NCI-H446 treated with DMSO at 0.1 percent for 48 hours (cell line): ENCODE data around the gene SLC45A1.
A peak's percentile ranks its signal among the peaks of the same experiment; 100 is the strongest.

Experiments
- DNase-seq: peaks from one replicate; lab custom pipeline; 2025; lab: John Stamatoyannopoulos, UW

The SLC45A1 gene

GRCh38 chr1:8311068-8311718 lies 6.7 kb upstream of the SLC45A1 start:
- DNase-seq = no peak

- DNase-seq = no peak
Observed at GRCh38 chr1:8312235-8313218, 5.4 kb upstream of the SLC45A1 start.

DNA sequence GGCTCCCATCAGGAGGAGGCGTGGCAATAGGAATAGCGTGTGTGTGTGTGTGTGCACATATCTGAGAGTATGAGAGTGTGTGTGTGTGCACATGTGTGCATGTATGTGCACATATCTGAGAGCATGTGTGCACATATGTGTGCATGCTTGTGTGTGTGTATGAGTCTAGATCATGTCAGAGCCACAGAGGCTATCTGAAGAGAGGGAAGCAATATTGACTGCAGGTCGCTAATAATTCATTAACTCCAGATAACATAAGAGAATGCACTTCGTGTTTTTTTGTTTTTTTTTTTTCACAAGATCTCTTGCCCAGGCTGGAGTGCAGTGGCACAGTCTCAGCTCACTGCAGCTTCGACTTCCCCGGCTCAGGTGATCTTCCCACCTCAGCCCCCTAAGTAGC lies 4.7 kb upstream of the SLC45A1 start:
- DNase-seq = no peak

- peak; percentile 34 for DNase-seq
Observed at GRCh38 chr1:8314346-8315280, 3.3 kb upstream of the SLC45A1 start.

GRCh38 chr1:8315573-8316475 lies 2.1 kb upstream of the SLC45A1 start:
- DNase-seq = no peak

DNA sequence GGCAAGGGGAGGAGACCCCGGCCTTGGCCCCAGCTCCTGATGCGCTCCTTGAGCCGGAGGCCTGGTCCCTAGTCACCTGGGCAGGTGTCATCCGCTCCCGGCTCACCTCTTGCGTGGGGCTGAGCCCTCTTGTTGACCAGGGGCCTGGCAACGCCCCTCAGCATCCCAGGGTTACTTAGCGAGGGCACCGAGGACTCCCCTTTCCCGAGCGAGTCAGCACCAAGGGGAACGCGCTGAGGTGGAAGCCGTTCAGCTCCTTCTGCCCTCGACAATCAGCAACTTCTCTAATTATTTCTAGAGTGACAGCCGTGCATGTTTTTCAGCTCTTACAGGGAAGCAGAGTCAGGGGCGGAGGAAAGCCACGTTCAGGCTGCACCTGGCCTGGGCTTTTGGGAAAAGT lies 522 bp downstream of the SLC45A1 start:
- DNase-seq = no peak

DNA sequence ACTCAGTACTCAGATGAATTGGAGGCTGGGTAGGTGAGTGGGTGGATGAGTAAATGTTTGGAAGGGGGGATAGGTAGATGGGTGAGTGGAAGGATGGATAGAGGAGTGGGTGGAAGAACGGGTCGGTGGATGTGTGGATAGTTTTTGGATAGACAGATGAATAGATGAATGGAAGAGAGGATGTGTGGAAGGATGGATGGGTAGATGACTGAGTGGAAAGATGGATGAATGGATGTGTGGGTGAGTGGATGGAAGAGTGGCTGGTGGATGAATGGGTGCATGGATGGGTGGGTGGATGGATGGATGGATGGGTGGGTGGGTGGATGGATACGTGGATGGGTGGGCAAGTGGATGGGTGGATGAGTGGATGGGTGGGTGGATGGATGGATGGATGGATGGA lies 3.7 kb downstream of the SLC45A1 start:
- no peak for DNase-seq

DNA sequence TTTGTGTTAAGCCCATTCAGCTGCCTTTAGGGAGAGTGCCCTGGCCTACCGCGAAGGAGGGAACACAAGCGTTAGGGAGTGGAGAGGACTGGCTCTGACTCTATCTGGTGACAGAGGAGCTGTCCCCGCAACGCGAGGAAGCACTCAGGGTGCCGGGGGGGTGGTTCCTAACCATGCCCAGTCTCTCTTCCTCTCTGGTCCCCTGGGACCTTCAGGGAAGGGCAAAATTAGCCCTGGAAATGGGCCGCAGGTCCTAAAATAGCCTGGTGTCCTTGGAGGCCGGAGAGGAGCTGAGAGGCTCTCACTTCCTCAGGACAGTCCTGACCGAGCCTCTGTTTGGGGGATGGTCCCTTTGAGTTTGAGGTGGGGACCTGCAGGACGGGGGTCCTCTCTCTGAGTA lies 5.8 kb downstream of the SLC45A1 start:
- DNase-seq = no peak

DNA sequence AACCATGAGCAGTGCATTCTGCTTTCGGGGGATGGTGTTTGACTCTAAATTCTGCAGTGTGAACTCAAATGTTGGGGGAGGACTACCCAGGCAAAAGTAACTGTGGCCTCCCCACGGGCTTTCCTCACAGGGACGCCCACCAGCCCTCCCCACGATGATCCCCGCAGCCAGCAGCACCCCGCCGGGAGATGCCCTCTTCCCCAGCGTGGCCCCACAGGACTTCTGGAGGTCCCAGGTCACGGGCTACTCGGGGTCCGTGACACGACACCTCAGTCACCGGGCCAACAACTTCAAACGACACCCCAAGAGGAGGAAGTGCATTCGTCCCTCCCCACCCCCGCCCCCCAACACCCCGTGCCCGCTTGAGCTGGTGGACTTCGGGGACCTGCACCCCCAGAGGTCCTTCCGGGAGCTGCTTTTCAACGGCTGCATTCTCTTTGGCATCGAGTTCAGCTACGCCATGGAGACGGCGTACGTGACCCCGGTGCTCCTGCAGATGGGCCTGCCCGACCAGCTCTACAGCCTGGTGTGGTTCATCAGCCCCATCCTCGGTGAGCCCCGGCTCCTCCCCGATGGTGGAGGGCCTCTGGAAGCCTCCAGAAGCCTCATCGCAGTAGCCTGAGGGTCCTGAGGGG lies 6.4 kb downstream of the SLC45A1 start:
- DNase-seq = no peak

DNA sequence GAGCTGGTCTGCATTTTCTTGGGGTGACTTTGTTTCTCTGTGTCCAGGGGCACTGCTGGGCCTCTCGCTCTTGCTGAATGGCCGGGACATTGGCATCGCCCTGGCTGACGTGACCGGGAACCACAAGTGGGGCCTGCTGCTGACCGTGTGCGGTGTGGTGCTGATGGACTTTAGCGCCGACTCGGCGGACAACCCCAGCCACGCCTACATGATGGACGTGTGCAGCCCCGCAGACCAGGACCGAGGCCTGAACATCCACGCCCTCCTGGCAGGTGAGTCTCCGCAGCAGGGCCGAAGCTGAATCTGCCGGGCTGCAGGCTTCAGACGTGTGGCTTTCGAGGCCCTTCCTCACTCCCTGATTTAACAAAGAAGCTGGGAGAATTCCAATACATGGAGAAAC lies 7.9 kb downstream of the SLC45A1 start:
- DNase-seq = no peak

DNA sequence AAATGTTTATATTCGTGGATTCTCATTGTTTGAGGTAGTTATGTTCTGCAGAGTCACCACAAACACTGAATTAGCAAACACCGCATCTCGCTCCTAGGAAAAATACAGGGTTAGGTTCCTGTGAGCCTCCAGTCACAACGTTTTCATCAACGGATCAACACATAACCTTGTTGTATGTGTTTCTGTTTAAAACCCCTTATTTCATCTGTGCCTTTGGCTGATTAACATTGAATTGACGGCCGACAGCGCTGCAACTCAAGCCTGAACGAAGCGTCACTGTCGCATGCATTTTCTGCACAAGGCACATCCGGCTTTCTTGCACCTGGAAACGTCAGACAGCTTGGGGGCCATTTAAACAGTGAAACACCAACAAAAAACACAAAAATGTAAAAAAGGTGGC lies 8.4 kb downstream of the SLC45A1 start:
- DNase-seq = no peak

- no peak for DNase-seq
Observed at GRCh38 chr1:8328271-8328670, 10.4 kb downstream of the SLC45A1 start.

DNA sequence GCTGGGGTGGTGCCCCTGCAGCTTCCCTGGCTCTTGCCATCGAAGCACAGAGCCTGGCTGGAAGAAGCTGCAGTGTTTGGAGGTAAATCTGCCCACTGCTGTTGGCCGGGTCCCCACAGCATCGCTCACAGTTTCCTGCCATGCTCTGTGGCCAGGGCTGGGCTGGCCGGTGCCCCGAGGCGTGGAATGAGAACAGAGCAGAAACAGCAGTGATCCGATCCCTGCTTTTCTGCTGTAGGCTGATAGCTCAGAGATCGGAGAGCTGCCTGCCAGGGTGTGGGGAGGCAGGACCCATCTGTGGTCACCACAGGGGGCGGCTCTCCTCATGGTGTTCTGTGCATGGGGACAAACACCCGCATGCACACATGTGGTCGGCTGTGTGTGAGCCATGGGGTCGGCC lies 11.5 kb downstream of the SLC45A1 start:
- DNase-seq = no peak

DNA sequence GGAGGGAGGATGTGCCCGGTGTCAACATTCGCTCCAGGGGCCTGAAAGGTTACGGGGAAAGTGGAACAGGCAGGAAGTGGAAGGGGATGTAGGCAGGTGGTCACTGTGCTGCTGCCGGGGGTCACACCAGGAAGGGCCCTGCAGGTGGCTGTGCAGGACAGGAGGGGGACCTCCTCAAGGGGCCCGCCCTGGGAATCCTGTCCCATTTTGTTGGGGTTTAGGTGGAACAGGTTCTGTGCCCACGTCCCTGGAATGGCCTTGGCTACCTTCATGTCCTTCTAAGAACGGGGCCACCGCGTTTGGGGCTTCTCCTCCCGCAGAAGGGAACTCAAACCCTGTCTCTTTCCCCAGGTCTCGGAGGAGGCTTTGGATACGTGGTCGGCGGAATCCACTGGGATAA lies 11.9 kb downstream of the SLC45A1 start:
- DNase-seq = no peak

DNA sequence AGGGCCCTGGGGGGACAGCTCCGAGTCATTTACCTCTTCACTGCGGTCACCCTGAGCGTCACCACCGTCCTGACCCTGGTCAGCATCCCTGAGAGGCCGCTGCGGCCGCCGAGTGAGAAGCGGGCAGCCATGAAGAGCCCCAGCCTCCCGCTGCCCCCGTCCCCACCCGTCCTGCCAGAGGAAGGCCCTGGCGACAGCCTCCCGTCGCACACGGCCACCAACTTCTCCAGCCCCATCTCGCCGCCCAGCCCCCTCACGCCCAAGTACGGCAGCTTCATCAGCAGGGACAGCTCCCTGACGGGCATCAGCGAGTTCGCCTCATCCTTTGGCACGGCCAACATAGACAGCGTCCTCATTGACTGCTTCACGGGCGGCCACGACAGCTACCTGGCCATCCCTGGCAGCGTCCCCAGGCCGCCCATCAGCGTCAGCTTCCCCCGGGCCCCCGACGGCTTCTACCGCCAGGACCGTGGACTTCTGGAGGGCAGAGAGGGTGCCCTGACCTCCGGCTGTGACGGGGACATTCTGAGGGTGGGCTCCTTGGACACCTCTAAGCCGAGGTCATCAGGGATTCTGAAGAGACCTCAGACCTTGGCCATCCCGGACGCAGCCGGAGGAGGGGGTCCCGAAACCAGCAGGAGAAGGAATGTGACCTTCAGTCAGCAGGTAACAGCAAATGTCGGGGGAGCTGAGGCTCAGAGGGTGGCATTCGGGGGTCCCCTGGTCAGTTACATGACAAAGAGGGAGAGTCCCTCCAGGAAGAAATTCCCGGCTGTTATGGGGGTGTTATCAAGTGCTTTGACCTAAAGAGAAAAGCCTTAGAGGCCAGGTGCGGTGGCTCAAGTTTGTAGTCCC lies 12.6 kb downstream of the SLC45A1 start:
- DNase-seq = no peak

- DNase-seq = no peak
Observed at GRCh38 chr1:8332806-8333205, 14.9 kb downstream of the SLC45A1 start.

- no peak for DNase-seq
Observed at GRCh38 chr1:8333246-8333987, 15.5 kb downstream of the SLC45A1 start.

- DNase-seq = no peak
Observed at GRCh38 chr1:8334106-8334851, 16.4 kb downstream of the SLC45A1 start.
